IMR-90 (cell line): ENCODE data around the gene CCDC182.

Source experiments
- BHLHE40 ChIP-seq: fragments of 150-350 bp; IDR thresholded peaks from 2 replicates; pipeline ENCODE4 v1.6.1; 2016; ENCODE audit warnings: mild to moderate bottlenecking, low read depth, low read length
- CEBPB ChIP-seq: IDR thresholded peaks from 2 replicates; pipeline ENCODE4 v1.6.1; 2012; ENCODE audit warnings: low read depth, low read length, improper control_type of control experiment
- CHD1 ChIP-seq: IDR thresholded peaks from 2 replicates; pipeline ENCODE4 v1.6.1; 2012; ENCODE audit warnings: low read depth, low read length, improper control_type of control experiment
- FOS ChIP-seq: fragments of 150-350 bp; IDR thresholded peaks from 2 replicates; pipeline ENCODE4 v1.6.1; 2016; ENCODE audit warnings: low read depth, low read length
- MAFK ChIP-seq: IDR thresholded peaks from 2 replicates; pipeline ENCODE4 v1.6.1; 2012; ENCODE audit warnings: low read depth, low read length, improper control_type of control experiment
- MAZ ChIP-seq: IDR thresholded peaks from 2 replicates; pipeline ENCODE4 v1.6.1; 2012; ENCODE audit warnings: low read depth, mild to moderate bottlenecking, low read length, improper control_type of control experiment, moderate library complexity, borderline replicate concordance
- MXI1 ChIP-seq: IDR thresholded peaks from 2 replicates; pipeline ENCODE4 v1.6.1; 2012; ENCODE audit warnings: low read depth, mild to moderate bottlenecking, low read length, moderate library complexity, borderline replicate concordance
- POLR2A ChIP-seq: IDR thresholded peaks from 2 replicates; pipeline ENCODE4 v1.6.1; 2012; ENCODE audit warnings: mild to moderate bottlenecking, low read depth, low read length
- RAD21 ChIP-seq: IDR thresholded peaks from 2 replicates; pipeline ENCODE4 v1.6.1; 2012; ENCODE audit warnings: low read length, improper control_type of control experiment
- RCOR1 ChIP-seq: IDR thresholded peaks from 2 replicates; pipeline ENCODE4 v1.6.1; 2012; ENCODE audit warnings: mild to moderate bottlenecking, low read length, improper control_type of control experiment; ENCODE audit not compliant: insufficient replicate concordance
- RFX5 ChIP-seq: IDR thresholded peaks from 2 replicates; pipeline ENCODE4 v1.8.0; 2012; ENCODE audit warnings: low read depth, mild to moderate bottlenecking, low read length, moderate library complexity
- TF ChIP-seq, protein P1 (sequence below): fragments of 150-350 bp; IDR thresholded peaks from 2 replicates; pipeline ENCODE4 v1.6.1; 2016; ENCODE audit warnings: low read depth, mild to moderate bottlenecking, low read length, moderate library complexity, borderline replicate concordance
- TF ChIP-seq, protein P2 (sequence below): conservative IDR thresholded peaks from 2 replicates; pipeline ENCODE4 v1.5.1; 2012; ENCODE audit warnings: mild to moderate bottlenecking, low read depth, low read length, improper control_type of control experiment
- TF ChIP-seq, protein P3 (sequence below): fragments of 150-350 bp; IDR thresholded peaks from 2 replicates; pipeline ENCODE4 v1.6.1; 2017; ENCODE audit warnings: mild to moderate bottlenecking, antibody characterized with exemption, low read length, low read depth

GRCh38 chr17:57723427-57724025 is 21.6 kb downstream of the CCDC182 start:
- TF ChIP-seq POLR2A: no peak
- TF ChIP-seq, protein P1, sequence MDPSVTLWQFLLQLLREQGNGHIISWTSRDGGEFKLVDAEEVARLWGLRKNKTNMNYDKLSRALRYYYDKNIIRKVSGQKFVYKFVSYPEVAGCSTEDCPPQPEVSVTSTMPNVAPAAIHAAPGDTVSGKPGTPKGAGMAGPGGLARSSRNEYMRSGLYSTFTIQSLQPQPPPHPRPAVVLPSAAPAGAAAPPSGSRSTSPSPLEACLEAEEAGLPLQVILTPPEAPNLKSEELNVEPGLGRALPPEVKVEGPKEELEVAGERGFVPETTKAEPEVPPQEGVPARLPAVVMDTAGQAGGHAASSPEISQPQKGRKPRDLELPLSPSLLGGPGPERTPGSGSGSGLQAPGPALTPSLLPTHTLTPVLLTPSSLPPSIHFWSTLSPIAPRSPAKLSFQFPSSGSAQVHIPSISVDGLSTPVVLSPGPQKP: no peak
- no peak for TF ChIP-seq RAD21
- TF ChIP-seq, protein P2, sequence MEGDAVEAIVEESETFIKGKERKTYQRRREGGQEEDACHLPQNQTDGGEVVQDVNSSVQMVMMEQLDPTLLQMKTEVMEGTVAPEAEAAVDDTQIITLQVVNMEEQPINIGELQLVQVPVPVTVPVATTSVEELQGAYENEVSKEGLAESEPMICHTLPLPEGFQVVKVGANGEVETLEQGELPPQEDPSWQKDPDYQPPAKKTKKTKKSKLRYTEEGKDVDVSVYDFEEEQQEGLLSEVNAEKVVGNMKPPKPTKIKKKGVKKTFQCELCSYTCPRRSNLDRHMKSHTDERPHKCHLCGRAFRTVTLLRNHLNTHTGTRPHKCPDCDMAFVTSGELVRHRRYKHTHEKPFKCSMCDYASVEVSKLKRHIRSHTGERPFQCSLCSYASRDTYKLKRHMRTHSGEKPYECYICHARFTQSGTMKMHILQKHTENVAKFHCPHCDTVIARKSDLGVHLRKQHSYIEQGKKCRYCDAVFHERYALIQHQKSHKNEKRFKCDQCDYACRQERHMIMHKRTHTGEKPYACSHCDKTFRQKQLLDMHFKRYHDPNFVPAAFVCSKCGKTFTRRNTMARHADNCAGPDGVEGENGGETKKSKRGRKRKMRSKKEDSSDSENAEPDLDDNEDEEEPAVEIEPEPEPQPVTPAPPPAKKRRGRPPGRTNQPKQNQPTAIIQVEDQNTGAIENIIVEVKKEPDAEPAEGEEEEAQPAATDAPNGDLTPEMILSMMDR: no peak
- no peak for TF ChIP-seq BHLHE40
- TF ChIP-seq CEBPB: no peak
- no peak for TF ChIP-seq MAFK
- TF ChIP-seq, protein P3, sequence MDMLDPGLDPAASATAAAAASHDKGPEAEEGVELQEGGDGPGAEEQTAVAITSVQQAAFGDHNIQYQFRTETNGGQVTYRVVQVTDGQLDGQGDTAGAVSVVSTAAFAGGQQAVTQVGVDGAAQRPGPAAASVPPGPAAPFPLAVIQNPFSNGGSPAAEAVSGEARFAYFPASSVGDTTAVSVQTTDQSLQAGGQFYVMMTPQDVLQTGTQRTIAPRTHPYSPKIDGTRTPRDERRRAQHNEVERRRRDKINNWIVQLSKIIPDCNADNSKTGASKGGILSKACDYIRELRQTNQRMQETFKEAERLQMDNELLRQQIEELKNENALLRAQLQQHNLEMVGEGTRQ: no peak
- no peak for TF ChIP-seq RCOR1
- TF ChIP-seq FOS: no peak
- no peak for TF ChIP-seq RFX5
- TF ChIP-seq MXI1: no peak
- TF ChIP-seq MAZ: no peak
- TF ChIP-seq CHD1: no peak
